Neural progenitor cell (in vitro differentiated cells): ENCODE measurements around the gene LIPI. TPM values are rescaled to one million over a fixed set of nuclear protein-coding genes. Genes with fewer than 3 reads are reported as not detected.

ENCODE experiments used
- DNase-seq: peaks from one replicate; pipeline ENCODE4 v3.0.0-alpha.2; 2016; ENCODE audit warnings: low spot score
- H2AFZ ChIP-seq: fragments of 200-600 bp; sonication (generic); replicated peaks from 2 replicates; pipeline ENCODE4 v1.6.1; 2016; ENCODE audit warnings: antibody characterized with exemption
- H3F3A ChIP-seq: fragments of 200-600 bp; sonication (generic); 2 replicates; pipeline ENCODE4 v1.6.1; 2016; ENCODE audit warnings: antibody characterized with exemption, low read depth
- H3K27ac ChIP-seq: fragments of 200-600 bp; sonication (generic); 2 replicates; pipeline ENCODE4 v1.5.1; 2016; ENCODE audit warnings: mild to moderate bottlenecking
- H3K27me3 ChIP-seq: fragments of 200-600 bp; sonication (generic); 2 replicates; pipeline ENCODE4 v1.6.1; 2016; ENCODE audit warnings: mild to moderate bottlenecking, moderate library complexity
- H3K36me3 ChIP-seq: fragments of 200-600 bp; sonication (generic); 2 replicates; pipeline ENCODE4 v1.5.1; 2016
- H3K4me1 ChIP-seq: fragments of 200-600 bp; sonication (generic); 2 replicates; pipeline ENCODE4 v1.6.1; 2016; ENCODE audit warnings: mixed run types
- H3K4me2 ChIP-seq: fragments of 200-600 bp; sonication (generic); 2 replicates; pipeline ENCODE4 v1.6.1; 2016
- H3K4me3 ChIP-seq: fragments of 200-600 bp; sonication (generic); 2 replicates; pipeline ENCODE4 v1.5.1; 2016
- H3K79me2 ChIP-seq: fragments of 200-600 bp; sonication (generic); 2 replicates; pipeline ENCODE4 v1.6.1; 2016; ENCODE audit warnings: low read depth
- H3K9ac ChIP-seq: fragments of 200-600 bp; sonication (generic); 2 replicates; pipeline ENCODE4 v1.6.1; 2016
- H3K9me3 ChIP-seq: fragments of 200-600 bp; sonication (generic); 2 replicates; pipeline ENCODE4 v1.5.1; 2016; ENCODE audit warnings: low read depth
- H4K20me1 ChIP-seq: fragments of 200-600 bp; sonication (generic); 2 replicates; pipeline ENCODE4 v1.6.1; 2016; ENCODE audit warnings: low read depth
- H3K27ac Mint-ChIP-seq: 3 replicates; pipeline ENCODE4 v1.8.0; 2021; ENCODE audit warnings: mixed read lengths
- H3K27me3 Mint-ChIP-seq: 2 replicates; pipeline ENCODE4 v1.8.0; 2022; ENCODE audit warnings: low read depth, mild to moderate bottlenecking, inconsistent platforms, moderate library complexity, mixed read lengths; ENCODE audit not compliant: insufficient read depth
- H3K36me3 Mint-ChIP-seq: 3 replicates; pipeline ENCODE4 v1.8.0; 2021; ENCODE audit warnings: mixed read lengths
- H3K4me1 Mint-ChIP-seq: 3 replicates; pipeline ENCODE4 v1.8.0; 2021; ENCODE audit warnings: mixed read lengths
- H3K4me3 Mint-ChIP-seq: 3 replicates; pipeline ENCODE4 v1.8.0; 2021; ENCODE audit warnings: mild to moderate bottlenecking, moderate library complexity, mixed read lengths
- H3K9me3 Mint-ChIP-seq: 3 replicates; pipeline ENCODE4 v1.8.0; 2020; ENCODE audit warnings: mixed read lengths
- CTCF ChIP-seq: fragments of 200-600 bp; sonication (generic); IDR thresholded peaks from 2 replicates; pipeline ENCODE4 v1.5.1; 2017; ENCODE audit warnings: antibody characterized with exemption, mild to moderate bottlenecking
- EZH2 ChIP-seq: fragments of 200-600 bp; sonication (generic); IDR thresholded peaks from 2 replicates; pipeline ENCODE4 v1.6.1; 2017; ENCODE audit warnings: antibody characterized with exemption, mild to moderate bottlenecking, moderate library complexity
- EZH2phosphoT487 ChIP-seq: fragments of 200-600 bp; sonication (generic); IDR thresholded peaks from 2 replicates; pipeline ENCODE4 v1.6.1; 2017; ENCODE audit warnings: antibody characterized with exemption
- total RNA-seq: library from RNA; depleted of rRNA; stranded (reverse); fragments of >200 nt; gene quantifications from 2 replicates; pipeline ENCODE4 v1.2.3, GENCODE V29; 2015; ENCODE audit warnings: low replicate concordance

Gene LIPI
- total RNA-seq, 1 donor from 2014 or later = not detected

- TF ChIP-seq EZH2phosphoT487 = no peak
- no peak for TF ChIP-seq EZH2
- TF ChIP-seq CTCF = no peak
- H3K9me3 Mint-ChIP-seq = peaks cover 29% of the 10 kb centered on the region
- H3K27ac Mint-ChIP-seq = no peak overlapping the region
- H3K36me3 Mint-ChIP-seq = peaks cover 15% of the 10 kb centered on the region
- Histone ChIP-seq H3K4me3 (no peak overlapping the region), H3K4me1 (no peaks in the 10 kb centered on the region), H3K9ac (no peak overlapping the region), H3K27me3 (no peaks in the 10 kb centered on the region), H3K9me3 (no peaks in the 10 kb centered on the region), H3K79me2 (no peaks in the 10 kb centered on the region), H3F3A (no peaks in the 10 kb centered on the region), H3K27ac (no peak overlapping the region), H3K36me3 (no peaks in the 10 kb centered on the region), H2AFZ (no peak overlapping the region), H3K4me2 (no peak overlapping the region), H4K20me1 (no peaks in the 10 kb centered on the region)
- DNase-seq = no peak
- no peak overlapping the region for H3K4me3 Mint-ChIP-seq
- H3K27me3 Mint-ChIP-seq = peaks cover 7% of the 10 kb centered on the region
- H3K4me1 Mint-ChIP-seq = no peaks in the 10 kb centered on the region
Observed at GRCh38 chr21:14088391-14088790, 122.4 kb downstream of the LIPI start.

GRCh38 chr21:14086553-14086952 lies 124.2 kb downstream of the LIPI start:
- H3K4me2 ChIP-seq = no peak overlapping the region
- no peaks in the 10 kb centered on the region for H3F3A ChIP-seq
- H4K20me1 ChIP-seq = no peaks in the 10 kb centered on the region
- peaks cover 15% of the 10 kb centered on the region for H3K36me3 Mint-ChIP-seq
- H3K4me3 Mint-ChIP-seq = no peak overlapping the region
- H3K27ac ChIP-seq = no peak overlapping the region
- H3K27me3 Mint-ChIP-seq = peaks cover 11% of the 10 kb centered on the region
- H3K9ac ChIP-seq = no peak overlapping the region
- no peak for DNase-seq
- H3K4me3 ChIP-seq = no peak overlapping the region
- H3K79me2 ChIP-seq = no peaks in the 10 kb centered on the region
- H3K27me3 ChIP-seq = no peaks in the 10 kb centered on the region
- H3K27ac Mint-ChIP-seq = no peak overlapping the region
- H2AFZ ChIP-seq = no peak overlapping the region
- H3K9me3 Mint-ChIP-seq = peaks cover 33% of the 10 kb centered on the region
- H3K4me1 Mint-ChIP-seq = no peaks in the 10 kb centered on the region
- H3K36me3 ChIP-seq = no peaks in the 10 kb centered on the region
- no peaks in the 10 kb centered on the region for H3K4me1 ChIP-seq
- no peaks in the 10 kb centered on the region for H3K9me3 ChIP-seq
- TF ChIP-seq EZH2 = no peak

- H3K4me2 ChIP-seq = no peak overlapping the region
- H3K4me3 ChIP-seq = no peak overlapping the region
- peaks cover 11% of the 10 kb centered on the region for H3K4me1 Mint-ChIP-seq
- peaks cover 34% of the 10 kb centered on the region for H3K9me3 Mint-ChIP-seq
- no peak for DNase-seq
- H3K79me2 ChIP-seq = no peaks in the 10 kb centered on the region
- H3K27ac ChIP-seq = no peak overlapping the region
- peaks cover 10% of the 10 kb centered on the region for H3K27me3 Mint-ChIP-seq
- no peaks in the 10 kb centered on the region for H4K20me1 ChIP-seq
- H2AFZ ChIP-seq = no peak overlapping the region
- peaks cover 13% of the 10 kb centered on the region for H3F3A ChIP-seq
- H3K9ac ChIP-seq = no peak overlapping the region
- no peaks in the 10 kb centered on the region for H3K27me3 ChIP-seq
- H3K36me3 Mint-ChIP-seq = peaks cover 12% of the 10 kb centered on the region
- H3K36me3 ChIP-seq = no peaks in the 10 kb centered on the region
- peaks cover 15% of the 10 kb centered on the region for H3K4me1 ChIP-seq
- H3K9me3 ChIP-seq = no peaks in the 10 kb centered on the region
- no peak overlapping the region for H3K4me3 Mint-ChIP-seq
- no peak for TF ChIP-seq EZH2
- TF ChIP-seq EZH2phosphoT487 = no peak
- TF ChIP-seq CTCF = no peak
- no peak overlapping the region for H3K27ac Mint-ChIP-seq
Observed at GRCh38 chr21:14084701-14085100, 126.1 kb downstream of the LIPI start.

- H3K36me3 ChIP-seq = no peaks in the 10 kb centered on the region
- Mint-ChIP-seq H3K27me3 (peaks cover 10% of the 10 kb centered on the region), H3K27ac (no peak overlapping the region), H3K4me1 (peaks cover 11% of the 10 kb centered on the region), H3K4me3 (no peak overlapping the region), H3K9me3 (peaks cover 35% of the 10 kb centered on the region), H3K36me3 (peaks cover 12% of the 10 kb centered on the region)
- no peak for DNase-seq
- H3K4me1 ChIP-seq = peaks cover 17% of the 10 kb centered on the region
- no peak overlapping the region for H3K4me3 ChIP-seq
- peaks cover 17% of the 10 kb centered on the region for H3F3A ChIP-seq
- H3K27me3 ChIP-seq = no peaks in the 10 kb centered on the region
- no peaks in the 10 kb centered on the region for H3K79me2 ChIP-seq
- no peak overlapping the region for H3K4me2 ChIP-seq
- TF ChIP-seq EZH2phosphoT487 = no peak
- TF ChIP-seq EZH2 = no peak
- H3K9me3 ChIP-seq = no peaks in the 10 kb centered on the region
- H3K27ac ChIP-seq = no peak overlapping the region
- no peak overlapping the region for H2AFZ ChIP-seq
- H4K20me1 ChIP-seq = no peaks in the 10 kb centered on the region
- no peak overlapping the region for H3K9ac ChIP-seq
Observed at GRCh38 chr21:14084068-14084501, 126.7 kb downstream of the LIPI start.
